ENCODE measurements around the gene SMC4.
"Not testable (repeated sequence)": the region's sequence is repeated elsewhere in the genome, so short reads cannot be mapped to it uniquely, and the experiment has no call there.

Gene SMC4

DNA sequence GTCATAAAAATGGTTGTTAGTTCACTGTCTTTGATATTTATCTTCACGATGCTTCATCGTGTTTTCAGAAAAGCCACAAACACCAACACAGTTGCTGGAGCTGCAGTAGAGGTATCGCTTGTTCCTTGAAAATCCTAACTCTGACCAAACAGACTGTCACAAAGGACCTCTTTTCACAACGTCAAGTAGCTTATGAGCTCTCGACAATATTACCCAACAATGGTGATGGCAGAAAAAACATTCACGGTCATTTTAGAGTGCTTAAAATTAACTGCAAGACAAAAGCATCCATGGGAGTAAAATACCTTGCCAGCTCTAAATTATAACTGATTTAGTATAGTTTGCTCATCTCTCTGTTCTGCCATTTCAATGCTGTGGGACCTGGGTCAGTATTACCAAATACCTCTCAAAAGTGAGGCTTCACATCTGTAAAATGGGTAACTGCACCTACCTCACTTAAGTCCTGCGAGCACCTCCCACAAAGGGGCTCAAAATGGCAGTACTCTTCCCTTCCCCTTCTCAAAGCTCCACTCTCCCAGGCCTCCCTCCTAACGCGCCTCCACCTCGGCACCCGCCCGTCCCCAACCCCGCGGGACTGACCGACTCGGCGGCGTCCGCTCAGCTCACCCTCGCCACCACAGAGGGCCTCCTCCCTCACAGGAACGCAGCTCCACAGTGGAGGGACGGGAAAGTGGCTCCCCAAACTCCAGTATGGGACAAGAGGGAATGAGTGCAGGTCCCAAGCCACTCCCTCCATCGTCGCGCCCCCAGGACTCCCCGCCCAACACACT is 49.6 kb downstream of the SMC4 start:
- DNase-seq: peak in 1 of 2 experiments; percentile 41

- peak; percentile 44 to 66 for DNase-seq
Measured at GRCh38 chr3:160449636-160450598, 50.5 kb downstream of the SMC4 start, which contains the start of gene TRIM59. TSS of gene TRIM59 (minus strand) at chr3:160449786. CDS start at chr3:160439183, 10,603 bp downstream.

GRCh38 chr3:160450846-160451245 is 51.4 kb downstream of the SMC4 start:
- no peak for DNase-seq

DNA sequence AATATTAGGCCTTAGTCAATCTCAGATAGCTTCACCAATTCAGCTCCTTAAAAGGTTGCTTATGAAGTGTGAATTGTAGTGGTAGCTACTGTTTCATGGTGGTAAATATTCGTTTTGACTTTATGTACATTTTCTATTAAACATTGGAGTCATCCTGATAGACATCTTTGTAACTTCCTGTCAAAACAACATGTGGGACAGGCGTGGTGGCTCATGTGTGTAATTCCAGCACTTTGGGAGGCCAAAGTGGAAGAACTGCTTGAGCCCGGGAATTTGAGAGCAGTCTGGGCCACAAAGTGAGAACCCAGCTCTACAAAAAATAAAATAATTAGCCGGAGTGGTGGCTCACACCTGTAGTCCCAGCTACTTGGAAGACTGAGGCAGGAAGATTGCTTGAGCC is 52.2 kb downstream of the SMC4 start:
- no peak for DNase-seq

- DNase-seq: not testable (repeated sequence)
Measured at GRCh38 chr3:160452251-160452650, 52.8 kb downstream of the SMC4 start.

DNA sequence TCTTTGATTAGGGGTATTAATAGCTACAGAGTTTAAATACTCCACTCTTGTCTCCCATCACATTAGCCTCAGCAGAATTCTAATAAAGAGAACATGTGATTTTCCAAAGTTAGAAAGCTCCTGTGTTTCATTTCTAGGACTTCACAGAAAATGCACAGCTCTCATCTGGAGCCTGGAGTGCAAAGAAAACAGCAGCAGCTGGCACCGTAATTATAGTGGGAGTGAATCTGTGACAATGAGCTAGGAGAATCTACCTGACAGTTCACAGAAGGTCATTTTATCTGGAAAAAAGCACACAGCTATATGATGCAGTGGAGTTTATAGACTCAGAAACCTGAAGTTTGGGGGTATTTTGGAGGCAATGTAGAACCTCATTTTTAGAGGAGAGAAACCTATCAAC is 55.5 kb downstream of the SMC4 start:
- peak; percentile 57 to 81 for DNase-seq

DNA sequence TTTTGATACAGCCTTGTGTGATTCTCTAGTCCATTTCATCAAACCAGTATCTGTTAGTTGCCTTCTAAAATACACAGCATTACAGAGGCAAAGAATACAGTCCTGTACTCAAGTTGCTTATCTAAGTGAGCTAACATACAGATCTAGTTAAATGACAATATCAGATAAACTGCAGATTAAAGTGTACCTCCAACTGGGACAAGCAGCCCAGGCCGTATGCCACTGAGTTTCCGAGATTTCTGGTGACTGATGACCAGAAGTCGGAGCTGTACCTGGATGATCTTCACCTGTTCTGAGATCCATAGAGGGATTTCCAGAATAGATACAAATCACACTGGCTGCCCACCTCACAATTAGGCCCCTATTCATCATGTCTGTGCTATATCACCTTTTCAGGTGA is 56.4 kb downstream of the SMC4 start:
- DNase-seq: no peak

DNA sequence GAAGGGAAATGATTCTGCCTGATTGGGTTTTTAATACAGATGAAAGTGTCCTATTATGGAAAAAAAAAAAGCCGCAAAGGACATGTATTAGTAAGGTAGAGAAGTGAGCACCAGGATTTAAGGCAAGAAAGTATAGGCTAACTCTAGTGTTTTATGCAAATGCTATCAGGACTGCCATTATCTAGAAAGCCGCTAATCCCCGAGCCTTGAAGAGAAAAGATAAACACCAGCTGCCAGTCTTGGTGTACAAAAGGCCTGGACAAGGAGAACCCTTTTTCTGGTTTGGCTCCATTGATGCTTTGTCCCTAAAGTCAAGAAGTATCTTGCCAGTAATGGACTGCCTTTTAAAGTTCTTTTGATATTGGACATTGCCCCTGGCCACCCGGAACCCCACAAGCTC is 58.7 kb downstream of the SMC4 start:
- no peak for DNase-seq

DNA sequence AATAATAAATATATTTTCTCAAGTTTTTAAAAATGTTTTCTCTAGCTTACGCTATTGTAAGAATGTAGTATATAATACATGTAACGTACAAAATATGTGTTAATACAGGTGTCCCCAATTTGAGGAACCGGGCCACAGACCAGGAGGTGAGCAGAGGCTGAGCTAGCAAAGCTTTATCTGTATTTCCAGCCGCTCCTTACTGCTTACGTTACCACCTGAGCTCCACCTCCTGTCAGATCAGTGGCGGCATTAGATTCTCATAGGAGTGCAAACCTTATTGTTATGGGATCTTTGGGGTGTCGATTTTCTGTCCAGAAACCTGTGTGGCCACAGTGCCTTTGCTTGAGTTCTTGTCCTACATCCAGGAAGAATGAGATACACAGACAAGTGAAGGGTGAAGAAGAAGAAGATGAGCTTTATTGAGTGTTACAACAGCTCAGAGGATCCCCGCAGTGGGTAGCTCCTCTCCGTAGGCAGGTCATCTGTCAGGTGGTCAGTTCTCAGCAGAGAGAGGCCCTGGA is 60.1 kb downstream of the SMC4 start:
- no peak for DNase-seq

DNA sequence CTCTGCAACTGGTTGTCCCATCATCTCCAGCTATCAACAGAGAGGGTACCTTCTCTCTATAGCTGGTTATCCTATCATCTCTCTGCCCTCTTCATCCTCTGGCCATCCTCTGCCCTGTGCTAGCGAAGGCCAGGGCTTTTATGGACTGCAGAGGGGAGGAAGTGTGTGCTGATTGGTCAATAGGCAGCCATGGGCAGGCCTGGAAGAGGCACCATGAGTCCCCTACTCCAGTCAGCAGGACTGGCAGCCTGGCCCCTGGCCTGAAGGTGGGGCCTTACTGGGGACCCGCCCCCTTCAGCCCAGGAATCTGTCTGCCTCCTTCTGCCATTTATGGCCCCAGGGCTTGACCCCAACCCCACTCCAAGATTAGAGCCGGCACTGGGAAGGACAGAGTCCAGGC is 60.6 kb downstream of the SMC4 start:
- DNase-seq: no peak

DNA sequence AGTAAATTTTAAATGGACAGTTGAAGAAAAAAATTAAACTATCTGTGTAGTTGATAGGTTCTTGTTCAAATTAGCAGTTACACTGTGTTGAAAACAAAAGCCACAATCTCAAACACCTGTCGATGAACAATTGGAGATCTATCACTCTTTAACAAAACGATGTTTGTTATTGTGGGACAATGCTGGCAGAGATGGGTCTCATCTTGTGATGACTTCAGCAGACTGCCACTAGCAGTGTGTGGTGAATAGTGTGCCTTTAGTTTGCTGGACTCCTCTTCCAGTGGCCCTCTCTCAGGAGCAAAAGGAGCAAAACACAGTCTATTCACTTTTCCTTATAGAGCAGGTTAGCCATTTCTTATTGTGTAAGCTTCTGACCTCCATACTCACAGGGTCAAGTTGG is 64.9 kb downstream of the SMC4 start:
- no peak for DNase-seq

DNA sequence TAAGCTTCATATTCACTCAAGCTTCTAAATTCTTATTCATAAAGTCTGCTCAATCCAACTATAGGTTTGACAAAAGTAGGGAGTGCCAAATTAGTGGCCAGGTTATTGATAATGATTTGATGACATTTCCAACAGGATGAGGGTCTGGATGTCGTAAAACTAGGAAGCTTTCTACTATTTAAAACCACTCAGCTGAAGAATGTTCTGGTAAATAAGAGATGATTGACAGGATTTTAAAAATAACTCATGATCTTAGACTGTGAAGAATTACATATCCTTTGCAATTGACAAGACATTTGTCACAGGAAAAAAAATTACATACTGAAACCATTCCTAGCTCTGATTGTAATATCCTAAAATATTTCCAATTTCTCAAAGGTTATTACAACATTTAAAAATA is 65.5 kb downstream of the SMC4 start:
- no peak for DNase-seq

DNA sequence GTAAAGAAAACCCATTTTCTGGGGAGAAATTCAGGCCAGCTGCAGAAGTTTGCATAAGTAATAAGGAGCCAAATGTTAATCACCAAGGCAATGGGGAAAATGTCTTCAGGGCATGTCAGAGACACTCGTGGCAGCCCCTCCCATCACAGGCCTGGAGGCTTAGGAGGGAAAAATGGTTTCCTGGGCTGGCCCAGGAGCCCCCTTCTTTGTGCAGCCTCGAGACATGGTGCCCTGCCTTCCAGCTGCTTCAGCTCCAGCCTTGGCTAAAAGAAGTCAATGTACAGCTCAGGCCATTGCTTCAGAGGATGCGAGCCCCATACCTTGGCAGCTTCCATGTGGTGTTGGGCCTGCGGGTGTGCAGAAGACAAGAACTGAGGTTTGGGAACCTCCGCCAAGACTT is 70.7 kb downstream of the SMC4 start:
- DNase-seq: no peak

- DNase-seq: no peak
Measured at GRCh38 chr3:160471892-160472291, 72.4 kb downstream of the SMC4 start.

DNA sequence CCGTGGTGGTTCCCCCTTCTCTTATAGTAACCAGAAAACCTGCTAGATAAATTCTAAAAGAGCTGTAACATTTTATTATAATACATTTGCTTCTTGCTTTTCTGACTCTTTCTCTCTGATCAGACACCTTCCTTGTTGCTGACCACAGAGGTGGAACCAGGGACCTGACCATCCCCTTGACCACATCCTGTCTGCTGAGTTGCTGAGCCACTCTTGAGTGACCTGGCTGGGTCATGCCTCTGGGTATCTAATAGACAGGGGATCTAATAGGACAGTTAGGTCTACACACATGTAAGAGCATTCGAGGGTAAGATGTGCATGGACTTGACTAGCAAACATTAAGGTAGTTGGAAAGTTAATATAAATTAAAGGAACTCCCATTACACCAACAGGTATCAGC is 72.9 kb downstream of the SMC4 start:
- no peak for DNase-seq

DNA sequence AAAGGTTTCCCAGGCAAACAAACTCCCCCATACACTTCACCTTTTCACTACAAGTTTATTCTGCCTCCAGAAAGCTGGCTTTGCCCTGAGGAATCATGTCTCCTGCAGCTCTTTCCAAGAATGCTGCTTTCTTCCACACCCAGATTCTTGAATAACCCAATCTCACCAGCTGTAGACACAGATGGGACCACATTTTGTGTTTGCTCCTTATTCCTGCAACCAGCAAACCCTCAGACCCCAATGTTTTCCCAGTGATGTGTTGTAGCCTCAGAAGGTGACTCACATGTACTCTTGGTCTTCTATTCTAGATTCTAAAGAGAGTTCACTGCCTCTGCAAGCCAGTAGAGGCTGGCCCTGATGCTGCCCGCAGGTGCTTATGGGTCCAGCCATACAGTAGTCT is 73.8 kb downstream of the SMC4 start:
- no peak for DNase-seq

GRCh38 chr3:160473978-160474377 is 74.5 kb downstream of the SMC4 start:
- DNase-seq: no peak

GRCh38 chr3:160474416-160474838 is 75.0 kb downstream of the SMC4 start:
- DNase-seq: no peak

GRCh38 chr3:160475153-160475552 is 75.7 kb downstream of the SMC4 start:
- DNase-seq: no peak

DNA sequence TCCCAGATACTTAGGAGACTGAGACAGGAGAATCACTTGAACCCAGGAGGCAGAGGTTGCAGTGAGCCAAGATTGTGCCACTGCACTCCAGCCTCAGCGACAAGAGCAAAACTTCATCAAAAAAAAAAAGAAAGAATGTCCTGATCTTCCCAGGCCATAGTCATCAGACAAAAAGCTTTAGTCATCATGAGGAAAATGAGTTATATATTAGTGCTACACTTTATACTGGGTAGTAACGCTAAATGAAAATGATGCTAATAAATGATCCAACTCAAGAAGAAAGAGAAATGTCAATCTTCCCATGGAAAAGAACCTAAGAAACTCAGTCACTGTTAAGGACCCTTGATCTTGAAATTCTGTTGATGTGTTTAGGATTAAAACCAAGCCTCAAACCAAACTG is 76.4 kb downstream of the SMC4 start:
- DNase-seq: no peak

GRCh38 chr3:160477750-160478149 is 78.3 kb downstream of the SMC4 start:
- no peak for DNase-seq

DNA sequence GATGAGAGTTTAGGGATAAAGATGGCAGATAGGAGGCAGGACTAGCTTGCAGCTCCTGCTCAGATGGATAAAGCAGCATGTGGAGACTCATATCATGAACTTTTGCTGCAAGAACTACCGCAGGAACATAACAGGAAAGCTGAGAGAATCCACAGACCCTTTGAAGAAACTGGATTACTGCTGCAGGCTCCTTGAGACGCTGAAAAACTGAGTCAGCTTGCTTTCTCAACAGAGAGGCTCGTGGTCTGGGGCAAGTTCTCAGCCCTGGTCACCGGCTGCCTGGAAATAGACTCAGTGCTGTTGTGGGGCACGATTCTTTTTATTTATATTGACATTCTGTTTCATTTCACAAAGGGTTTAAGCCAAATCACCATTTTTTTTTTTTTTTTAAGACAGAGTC is 78.9 kb downstream of the SMC4 start:
- DNase-seq: no peak

- DNase-seq: no peak
Measured at GRCh38 chr3:160479376-160479775, 79.9 kb downstream of the SMC4 start.

DNA sequence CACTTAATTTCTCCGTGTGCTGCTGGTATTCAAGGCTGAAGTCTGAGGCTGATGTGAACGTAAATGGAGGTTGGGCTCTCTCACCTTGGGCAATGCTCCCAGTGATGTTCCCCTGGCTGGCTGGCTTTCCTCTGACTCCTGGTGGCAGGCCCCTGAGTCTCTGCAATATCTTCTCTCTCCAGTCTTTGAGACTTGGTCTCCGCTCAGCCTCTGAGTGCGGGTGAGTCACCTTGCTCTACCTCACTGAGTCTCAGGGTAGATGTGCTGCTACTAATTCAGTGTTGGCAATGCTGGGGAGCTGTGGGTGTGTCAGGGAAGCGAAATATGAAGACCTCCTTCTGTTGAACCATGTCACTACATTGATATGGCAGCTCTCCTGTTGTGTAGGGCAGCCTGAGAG is 81.5 kb downstream of the SMC4 start:
- no peak for DNase-seq
